Measurements from ENCODE around the gene HES4. TPM values are rescaled to one million over a fixed set of nuclear protein-coding genes. Genes with fewer than 3 reads are reported as not detected.
"Not testable (repeated sequence)": the region's sequence is repeated elsewhere in the genome, so short reads cannot be mapped to it uniquely, and the experiment has no call there.

Gene HES4
- total RNA-seq, 1 experiment from 2014 or later: 233 TPM

DNA sequence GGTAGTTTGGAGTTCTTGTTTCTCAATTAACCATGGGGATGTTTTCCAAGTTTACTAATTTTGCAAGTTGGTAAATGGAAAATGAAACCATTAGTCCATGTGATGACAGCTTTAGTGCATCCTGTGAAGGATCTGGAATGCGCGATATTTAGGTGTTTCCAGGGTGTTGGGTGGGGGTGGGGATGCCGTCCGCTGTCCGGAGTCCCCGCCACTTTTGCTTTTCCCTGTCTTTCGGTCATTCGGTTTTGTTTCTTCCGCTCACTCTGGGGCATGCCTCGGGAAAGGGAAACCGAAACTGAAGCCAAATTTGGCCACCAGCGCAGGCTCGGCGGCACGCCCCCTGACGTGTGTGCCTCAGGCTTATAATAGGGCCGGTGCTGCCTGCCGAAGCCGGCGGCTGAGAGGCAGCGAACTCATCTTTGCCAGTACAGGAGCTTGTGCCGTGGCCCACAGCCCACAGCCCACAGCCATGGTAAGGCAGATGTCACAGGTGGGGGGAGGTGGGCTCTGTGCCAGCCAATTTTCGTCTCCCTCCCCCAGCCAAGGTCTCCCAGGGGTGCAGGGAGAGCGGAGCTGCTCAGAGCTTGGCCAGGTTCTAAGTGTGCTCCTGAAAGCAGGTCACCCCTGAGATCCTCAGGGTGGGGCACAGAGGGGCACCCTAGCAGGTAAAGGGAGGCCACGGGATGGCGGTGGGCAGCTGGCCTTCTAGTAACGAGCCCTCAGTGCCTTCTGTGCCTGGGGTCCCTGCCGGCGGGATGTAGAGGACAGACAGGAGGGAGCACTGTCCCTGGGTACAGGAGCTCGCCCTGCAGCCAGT, 13.4 kb upstream of the HES4 start, which contains the start of gene ISG15:
Gene ISG15, plus strand, starts transcription at position 393 of the 817 bp plus-strand sequence. Its CDS starts 77 bp downstream, at position 470.
- Histone ChIP-seq H3K27ac (ENCODE audit: low read length) (peak within 1 kb of the TSS; percentile 66), H3K4me3 (ENCODE audit: low read length) (peak within 1 kb of the TSS; percentile 76), H3K9ac (ENCODE audit: low read length) (peak within 1 kb of the TSS; percentile 71), H3K27me3 (ENCODE audit: low read length) (no peaks in the 10 kb centered on the region), H3F3A (ENCODE audit: low read length, unreplicated experiment) (no peaks in the 10 kb centered on the region), H3K79me2 (ENCODE audit: low read length) (peaks cover 22% of the 10 kb centered on the region), H3K4me2 (ENCODE audit: low read length) (peak within 1 kb of the TSS; percentile 96), H4K20me1 (ENCODE audit: low read length) (no peaks in the 10 kb centered on the region), H3K4me1 (ENCODE audit: insufficient read depth, low read length) (peaks cover 23% of the 10 kb centered on the region), H2AFZ (ENCODE audit: low read length) (peak within 1 kb of the TSS; percentile 49), H3K9me2 (replicated peaks; ENCODE audit: low read length) (no peaks in the 10 kb centered on the region), H3K9me3 (ENCODE audit: low read length) (no peaks in the 10 kb centered on the region), H3K36me3 (ENCODE audit: low read depth, low read length) (no peaks in the 10 kb centered on the region)
- TSS peak; percentile 89 for BruUV-seq (replicated peaks)
- DNase-seq (peak; percentile 97), ATAC-seq (peak; percentile 72)
- TF ChIP-seq EZH2phosphoT487 (IDR thresholded peaks at IDR 0.05; ENCODE audit: borderline replicate concordance, low read length) (no peak), EZH2 (IDR thresholded peaks at IDR 0.05; ENCODE audit: low read length, unreplicated experiment) (no peak), CTCF (conservative IDR thresholded peaks at IDR 0.05; ENCODE audit: low read depth, low read length) (no peak)
- CTCF ChIA-PET: interaction anchor here (0.7 to 1.5 kb wide), 5 partner anchors 11 to 55 kb away, joined by 3 to 7 read pairs (median 4); no protein-coding TSS in a partner anchor
- POLR2A ChIA-PET (ENCODE audit: unreplicated experiment): interaction anchor here (0.6 to 1.2 kb wide), 7 partner anchors 8 to 268 kb away, joined by 3 to 8 read pairs (median 4); no protein-coding TSS in a partner anchor
- intact Hi-C loops (cut with micrococcal nuclease): loop anchor here (1.0 to 5.0 kb wide), 2 partner anchors 13 to 104 kb away; partner anchors contain the start of genes C1orf159 and HES4

DNA sequence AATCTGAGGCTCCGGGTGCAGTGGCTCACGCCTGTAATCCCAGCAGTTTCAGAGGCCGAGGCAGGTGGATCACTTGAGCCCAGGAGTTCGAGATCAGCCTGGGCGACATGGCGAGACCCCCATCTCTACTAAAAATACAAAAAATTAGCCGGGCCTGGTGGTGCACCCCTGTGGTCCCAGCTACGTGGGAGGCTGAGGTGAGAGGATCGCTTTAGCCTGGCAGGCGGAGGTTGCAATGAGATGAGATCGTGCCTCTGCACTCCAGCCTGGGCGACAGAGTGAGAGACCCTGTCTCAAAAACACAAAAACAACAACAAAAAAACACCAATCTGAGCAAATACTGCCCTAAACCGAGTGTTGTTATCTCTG, 12.8 kb upstream of the HES4 start:
- H3K9me2 ChIP-seq (replicated peaks; ENCODE audit: low read length); DNase-seq; CTCF ChIA-PET; ATAC-seq; H4K20me1 ChIP-seq (ENCODE audit: low read length); H3F3A ChIP-seq (ENCODE audit: low read length, unreplicated experiment); H3K27me3 ChIP-seq (ENCODE audit: low read length); H3K36me3 ChIP-seq (ENCODE audit: low read depth, low read length); H3K9me3 ChIP-seq (ENCODE audit: low read length): not testable (repeated sequence)
- Histone ChIP-seq H3K4me2 (ENCODE audit: low read length) (peak overlapping the region; percentile 96), H3K27ac (ENCODE audit: low read length) (peak overlapping the region; percentile 66), H3K4me3 (ENCODE audit: low read length) (peak overlapping the region; percentile 76), H3K9ac (ENCODE audit: low read length) (peak overlapping the region; percentile 71), H3K79me2 (ENCODE audit: low read length) (peaks cover 22% of the 10 kb centered on the region), H3K4me1 (ENCODE audit: insufficient read depth, low read length) (peaks cover 23% of the 10 kb centered on the region), H2AFZ (ENCODE audit: low read length) (peak overlapping the region; percentile 49)
- TSS peak; percentile 83 for BruUV-seq (replicated peaks)
- intact Hi-C loops (cut with micrococcal nuclease): loop anchor here (1.0 to 5.0 kb wide), 2 partner anchors 12 to 105 kb away; partner anchors contain the start of genes C1orf159 and HES4
- POLR2A ChIA-PET (ENCODE audit: unreplicated experiment): interaction anchor here (0.6 kb wide), 1 partner anchor 9 kb away, joined by 3 read pairs; no protein-coding TSS in a partner anchor

DNA sequence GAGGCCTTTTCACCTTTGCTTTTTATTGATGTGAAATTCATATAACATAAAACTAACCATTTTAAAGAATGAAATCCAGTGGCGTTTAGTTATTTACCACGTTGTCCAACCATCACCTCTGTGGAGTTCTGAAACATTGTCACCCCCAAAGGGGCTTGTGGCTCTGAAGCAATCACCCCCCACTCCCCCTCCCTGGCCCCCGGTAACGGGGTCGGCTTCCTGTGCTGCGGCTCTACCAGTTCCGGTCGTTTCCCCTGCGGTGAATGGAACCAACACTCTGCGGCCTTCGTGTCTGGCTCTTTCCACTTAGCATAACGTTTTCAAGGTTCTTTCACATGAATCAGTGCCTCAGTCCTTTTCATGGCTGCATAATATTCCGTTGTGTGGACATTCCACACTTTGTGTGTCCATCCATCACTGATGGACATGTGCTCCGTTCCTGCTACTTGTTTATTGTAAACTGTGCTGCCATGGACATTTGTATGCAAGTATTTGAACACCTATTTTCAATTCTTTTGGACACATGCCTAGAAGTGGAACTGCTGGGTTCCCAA, 11.6 kb upstream of the HES4 start:
- H3K9me2 ChIP-seq (replicated peaks; ENCODE audit: low read length): no peaks in the 10 kb centered on the region
- no peak overlapping the region for H3K27ac ChIP-seq (ENCODE audit: low read length)
- H3K79me2 ChIP-seq (ENCODE audit: low read length): peaks cover 22% of the 10 kb centered on the region
- no TSS peak for BruUV-seq (replicated peaks)
- DNase-seq: no peak
- H3K36me3 ChIP-seq (ENCODE audit: low read depth, low read length): no peaks in the 10 kb centered on the region
- no peak overlapping the region for H3K4me2 ChIP-seq (ENCODE audit: low read length)
- H3K4me3 ChIP-seq (ENCODE audit: low read length): no peak overlapping the region
- H3K27me3 ChIP-seq (ENCODE audit: low read length): no peaks in the 10 kb centered on the region
- no peaks in the 10 kb centered on the region for H4K20me1 ChIP-seq (ENCODE audit: low read length)
- POLR2A ChIA-PET (ENCODE audit: unreplicated experiment): no interaction called here
- no peak for ATAC-seq
- intact Hi-C loops (cut with micrococcal nuclease): loop anchor here (5.0 kb wide), 1 partner anchor 106 kb away; the partner anchor contains the start of gene C1orf159
- H3F3A ChIP-seq (ENCODE audit: low read length, unreplicated experiment): no peaks in the 10 kb centered on the region
- CTCF ChIA-PET: no interaction called here
- H3K4me1 ChIP-seq (ENCODE audit: insufficient read depth, low read length): peaks cover 28% of the 10 kb centered on the region
- no peak overlapping the region for H3K9ac ChIP-seq (ENCODE audit: low read length)
- TF ChIP-seq EZH2phosphoT487 (IDR thresholded peaks at IDR 0.05; ENCODE audit: borderline replicate concordance, low read length) (no peak), CTCF (conservative IDR thresholded peaks at IDR 0.05; ENCODE audit: low read depth, low read length) (no peak), EZH2 (IDR thresholded peaks at IDR 0.05; ENCODE audit: low read length, unreplicated experiment) (no peak)
- no peaks in the 10 kb centered on the region for H3K9me3 ChIP-seq (ENCODE audit: low read length)
- no peak overlapping the region for H2AFZ ChIP-seq (ENCODE audit: low read length)

DNA sequence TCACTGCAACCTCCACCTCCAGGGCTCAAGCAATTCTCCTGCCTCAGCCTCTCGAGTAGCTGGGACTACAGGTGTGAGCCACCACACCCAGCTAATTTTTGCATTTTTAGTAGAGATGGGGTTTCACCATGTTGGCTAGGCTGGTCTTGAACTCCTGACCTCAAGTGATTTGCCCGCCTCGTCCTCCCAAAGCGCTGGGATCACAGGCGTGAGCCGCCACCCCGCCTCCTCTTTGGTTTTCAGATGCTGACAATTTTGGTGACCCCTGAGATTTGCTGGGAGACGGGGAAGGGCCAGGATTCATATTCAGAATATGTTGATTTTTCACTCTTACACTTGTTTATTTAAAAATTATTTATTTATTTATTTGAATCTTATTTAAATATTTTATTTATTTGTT, 10.2 kb upstream of the HES4 start:
- H4K20me1 ChIP-seq (ENCODE audit: low read length); H3K9ac ChIP-seq (ENCODE audit: low read length); DNase-seq; H2AFZ ChIP-seq (ENCODE audit: low read length); H3K36me3 ChIP-seq (ENCODE audit: low read depth, low read length); BruUV-seq (replicated peaks); H3K4me2 ChIP-seq (ENCODE audit: low read length); H3K9me3 ChIP-seq (ENCODE audit: low read length); H3K27me3 ChIP-seq (ENCODE audit: low read length); CTCF ChIA-PET; H3K9me2 ChIP-seq (replicated peaks; ENCODE audit: low read length); ATAC-seq; H3K27ac ChIP-seq (ENCODE audit: low read length); H3F3A ChIP-seq (ENCODE audit: low read length, unreplicated experiment); H3K4me3 ChIP-seq (ENCODE audit: low read length): not testable (repeated sequence)
- intact Hi-C loops (cut with micrococcal nuclease): loop anchor here (5.0 kb wide), 1 partner anchor 107 kb away; the partner anchor contains the start of gene C1orf159
- POLR2A ChIA-PET (ENCODE audit: unreplicated experiment): interaction anchor here (0.7 kb wide), 1 partner anchor 8 kb away, joined by 3 read pairs; no protein-coding TSS in a partner anchor
- peaks cover 18% of the 10 kb centered on the region for H3K79me2 ChIP-seq (ENCODE audit: low read length)
- H3K4me1 ChIP-seq (ENCODE audit: insufficient read depth, low read length): peaks cover 35% of the 10 kb centered on the region
